KMS-11 (cell line): Measurements from ENCODE around the gene SPATA31E1.

Experiments
- H2AFZ ChIP-seq: fragments of 200-600 bp; sonication (generic); 2 replicates; pipeline ENCODE4 v1.6.1; 2016; ENCODE audit warnings: antibody characterized with exemption, mixed run types, low read depth
- H3K27ac ChIP-seq: fragments of 200-600 bp; sonication (generic); 2 replicates; pipeline ENCODE4 v1.6.1; 2016; ENCODE audit warnings: mild to moderate bottlenecking, mixed run types
- H3K27me3 ChIP-seq: fragments of 200-600 bp; sonication (generic); 2 replicates; pipeline ENCODE4 v1.6.1; 2017; ENCODE audit warnings: mild to moderate bottlenecking, low read depth, mixed run types, moderate library complexity; ENCODE audit not compliant: insufficient read depth
- H3K36me3 ChIP-seq: fragments of 200-600 bp; sonication (generic); 2 replicates; pipeline ENCODE4 v1.6.1; 2017; ENCODE audit warnings: mild to moderate bottlenecking, mixed run types; ENCODE audit not compliant: insufficient read depth
- H3K4me1 ChIP-seq: fragments of 200-600 bp; sonication (generic); 2 replicates; pipeline ENCODE4 v1.6.1; 2016; ENCODE audit warnings: mild to moderate bottlenecking, low read depth, mixed run types; ENCODE audit not compliant: poor library complexity, severe bottlenecking
- H3K4me2 ChIP-seq: fragments of 200-600 bp; sonication (generic); 2 replicates; pipeline ENCODE4 v1.7.0; 2016; ENCODE audit warnings: mild to moderate bottlenecking, mixed run types
- H3K4me3 ChIP-seq: fragments of 200-600 bp; sonication (generic); IDR thresholded peaks from 2 replicates; pipeline ENCODE4 v1.6.1; 2017; ENCODE audit warnings: low read depth, low read length, mixed read lengths; ENCODE audit not compliant: insufficient read depth
- H3K79me2 ChIP-seq: fragments of 200-600 bp; sonication (generic); 2 replicates; pipeline ENCODE4 v1.6.1; 2016; ENCODE audit warnings: low read depth, mixed run types; ENCODE audit not compliant: insufficient read depth
- H3K9ac ChIP-seq: fragments of 200-600 bp; sonication (generic); 2 replicates; pipeline ENCODE4 v1.6.1; 2016; ENCODE audit warnings: mild to moderate bottlenecking, mixed run types
- H4K20me1 ChIP-seq: fragments of 200-600 bp; sonication (generic); 2 replicates; pipeline ENCODE4 v1.6.1; 2016; ENCODE audit warnings: mild to moderate bottlenecking, mixed run types; ENCODE audit not compliant: insufficient read depth
- CTCF ChIP-seq: fragments of 200-600 bp; sonication (generic); conservative IDR thresholded peaks from 2 replicates; pipeline ENCODE4 v1.6.1; 2017; ENCODE audit warnings: low read depth, mild to moderate bottlenecking, antibody characterized with exemption, low read length, moderate library complexity, mixed read lengths

Gene SPATA31E1

GRCh38 chr9:87889882-87890252 lies 7.2 kb downstream of the SPATA31E1 start:
- H3K9ac ChIP-seq: no peak overlapping the region
- H3K4me1 ChIP-seq: peaks cover 40% of the 10 kb centered on the region
- H3K79me2 ChIP-seq: no peaks in the 10 kb centered on the region
- H3K4me3 ChIP-seq: no peak overlapping the region
- TF ChIP-seq CTCF: no peak
- no peak overlapping the region for H3K27ac ChIP-seq
- no peaks in the 10 kb centered on the region for H3K36me3 ChIP-seq
- no peak overlapping the region for H2AFZ ChIP-seq
- no peaks in the 10 kb centered on the region for H4K20me1 ChIP-seq
- no peaks in the 10 kb centered on the region for H3K27me3 ChIP-seq
- no peak overlapping the region for H3K4me2 ChIP-seq

GRCh38 chr9:87890837-87891236 lies 8.2 kb downstream of the SPATA31E1 start:
- Histone ChIP-seq H3K9ac (no peak overlapping the region), H3K4me1 (peaks cover 50% of the 10 kb centered on the region), H3K79me2 (no peaks in the 10 kb centered on the region), H3K27me3 (no peaks in the 10 kb centered on the region), H3K4me3 (no peak overlapping the region), H3K4me2 (no peak overlapping the region), H3K36me3 (no peaks in the 10 kb centered on the region), H3K27ac (no peak overlapping the region), H2AFZ (no peak overlapping the region), H4K20me1 (no peaks in the 10 kb centered on the region)
- no peak for TF ChIP-seq CTCF

GRCh38 chr9:87891754-87892153 lies 9.1 kb downstream of the SPATA31E1 start:
- Histone ChIP-seq H4K20me1 (no peaks in the 10 kb centered on the region), H3K79me2 (no peaks in the 10 kb centered on the region), H3K27me3 (no peaks in the 10 kb centered on the region), H3K4me2 (peak overlapping the region; percentile 59), H3K9ac (no peak overlapping the region), H2AFZ (no peak overlapping the region), H3K27ac (peak overlapping the region; percentile 74; the same call in 1 of the 2 replicates), H3K4me1 (peaks cover 54% of the 10 kb centered on the region), H3K36me3 (no peaks in the 10 kb centered on the region), H3K4me3 (no peak overlapping the region)
- no peak for TF ChIP-seq CTCF

- Histone ChIP-seq H3K4me2 (peak overlapping the region; percentile 59), H3K27ac (peak overlapping the region; percentile 74), H3K9ac (peak overlapping the region; percentile 3; the same call in 1 of the 2 replicates), H3K27me3 (no peaks in the 10 kb centered on the region), H3K79me2 (no peaks in the 10 kb centered on the region), H3K4me3 (no peak overlapping the region), H2AFZ (0 out of 2 replicates have a peak overlapping the region, but pooled peaks have one; percentile 8), H4K20me1 (no peaks in the 10 kb centered on the region), H3K4me1 (peaks cover 65% of the 10 kb centered on the region), H3K36me3 (no peaks in the 10 kb centered on the region)
- TF ChIP-seq CTCF: no peak
These were observed 10.3 kb downstream of the SPATA31E1 start for GRCh38 chr9:87892956-87893355.
